NCI-H1092 (cell line): Measurements from ENCODE around the gene ZFHX2.
"Not testable (repeated sequence)": the region's sequence is repeated elsewhere in the genome, so short reads cannot be mapped to it uniquely, and the experiment has no call there.

Experiments
- DNase-seq: peaks from one replicate; lab custom pipeline; 2025; lab: John Stamatoyannopoulos, UW

Gene ZFHX2

DNA sequence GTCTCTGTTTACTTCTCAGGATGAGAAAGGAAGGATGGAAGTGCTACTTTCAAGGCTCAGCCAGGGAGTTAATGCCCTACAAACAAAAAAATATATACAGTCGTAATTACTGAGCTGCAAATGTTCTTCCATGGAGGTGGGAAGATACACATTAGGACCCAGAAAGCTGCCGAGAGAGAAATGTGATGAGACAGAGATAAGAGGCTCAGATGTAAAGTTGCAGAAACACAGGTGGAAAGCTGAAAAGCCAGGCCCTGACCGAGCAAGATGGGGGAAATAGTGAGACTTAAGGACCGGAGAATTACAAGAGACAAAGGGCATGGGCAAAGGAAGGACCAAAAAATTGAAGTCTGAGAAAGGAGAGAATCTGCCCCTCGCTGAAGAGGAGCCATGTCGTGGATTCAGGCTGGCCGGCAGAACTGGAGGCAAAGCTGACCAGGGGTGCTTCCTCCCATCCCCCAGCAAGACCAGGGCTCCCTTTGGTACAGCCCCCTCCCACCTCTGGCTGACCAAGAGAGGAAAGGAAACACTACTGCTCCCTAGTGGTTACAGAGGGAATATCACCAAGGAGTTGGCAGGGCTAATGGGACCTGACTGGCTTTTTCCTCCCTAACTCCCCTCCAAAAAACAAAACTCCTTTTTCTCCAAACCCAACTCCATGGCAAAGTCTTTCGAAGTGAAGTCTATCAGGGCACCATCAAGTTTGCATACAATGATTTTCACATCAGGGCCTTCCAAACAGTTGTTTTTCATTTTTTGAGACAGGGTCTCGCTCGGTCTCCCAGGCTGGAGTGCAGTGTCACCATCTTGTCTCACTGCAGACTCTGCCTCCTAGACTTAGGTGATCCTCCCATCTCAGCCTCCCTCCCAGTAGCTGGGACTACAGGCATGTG is 12.1 kb downstream of the ZFHX2 start:
- DNase-seq: peak; percentile 40

- peak; percentile 27 for DNase-seq
Measured at GRCh38 chr14:23538785-23539184, 12.8 kb downstream of the ZFHX2 start.

- DNase-seq: no peak
Measured at GRCh38 chr14:23538050-23538718, 13.4 kb downstream of the ZFHX2 start.

- DNase-seq: no peak
Measured at GRCh38 chr14:23537351-23538049, 14.1 kb downstream of the ZFHX2 start.

DNA sequence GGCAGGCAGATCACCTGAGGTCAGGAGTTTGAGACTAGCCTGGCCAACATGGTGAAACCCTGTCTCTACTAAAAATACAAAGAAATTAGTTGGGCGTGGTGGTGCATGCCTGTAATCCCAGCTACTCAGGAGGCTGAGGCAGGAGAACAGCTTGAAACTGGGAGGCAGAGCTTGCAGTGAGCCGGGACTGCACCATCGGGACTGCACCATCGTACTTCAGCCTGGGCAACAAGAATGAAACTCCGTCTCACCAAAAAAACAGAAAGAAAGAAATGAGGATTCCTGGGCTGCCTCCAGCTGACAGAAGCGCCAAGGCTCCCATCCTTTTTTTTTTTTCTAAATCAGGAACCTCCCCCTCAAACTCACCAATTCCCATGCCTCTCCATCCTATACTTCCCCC is 14.7 kb downstream of the ZFHX2 start:
- DNase-seq: not testable (repeated sequence)

DNA sequence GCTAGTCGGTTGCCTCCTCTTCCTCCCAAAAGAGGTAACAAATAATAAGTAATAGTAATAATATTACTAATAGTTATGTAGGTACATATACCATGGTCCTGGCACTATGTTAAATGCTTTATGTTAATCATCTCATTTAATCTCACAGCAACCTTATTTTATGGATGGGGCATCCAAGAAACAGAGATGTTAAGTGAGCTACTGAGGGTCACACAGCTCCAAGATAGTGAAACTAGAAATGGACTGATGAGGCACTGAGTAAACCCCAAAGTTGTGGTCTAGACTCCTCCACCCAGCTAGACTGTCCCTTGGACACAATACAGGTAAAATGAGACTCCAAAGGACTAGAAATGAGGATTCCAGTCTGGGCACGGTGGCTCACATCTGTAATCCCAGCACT is 15.1 kb downstream of the ZFHX2 start:
- DNase-seq: no peak

DNA sequence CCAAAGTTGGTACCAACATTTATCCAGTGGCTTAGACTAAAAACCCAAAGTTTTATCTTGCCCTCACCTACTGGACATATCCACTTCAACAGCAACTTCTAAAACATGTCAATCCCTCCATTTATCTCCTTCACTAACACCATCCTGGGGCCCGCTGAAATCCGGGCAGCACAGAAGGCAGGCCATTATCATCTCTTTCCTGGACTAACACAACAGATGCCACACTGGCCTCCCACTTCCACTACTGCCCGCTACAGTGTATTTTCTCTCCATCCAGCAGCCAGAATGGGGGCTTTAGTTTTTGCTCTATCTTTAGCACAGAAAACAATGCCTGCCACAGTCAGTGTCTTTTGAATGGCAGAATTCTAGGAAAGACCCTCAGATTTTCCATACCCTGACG is 15.6 kb downstream of the ZFHX2 start:
- no peak for DNase-seq

GRCh38 chr14:23533652-23534435 is 17.7 kb downstream of the ZFHX2 start:
- no peak for DNase-seq

GRCh38 chr14:23532658-23533057 is 18.9 kb downstream of the ZFHX2 start:
- DNase-seq: no peak

GRCh38 chr14:23531391-23531790 is 20.2 kb downstream of the ZFHX2 start:
- DNase-seq: no peak

DNA sequence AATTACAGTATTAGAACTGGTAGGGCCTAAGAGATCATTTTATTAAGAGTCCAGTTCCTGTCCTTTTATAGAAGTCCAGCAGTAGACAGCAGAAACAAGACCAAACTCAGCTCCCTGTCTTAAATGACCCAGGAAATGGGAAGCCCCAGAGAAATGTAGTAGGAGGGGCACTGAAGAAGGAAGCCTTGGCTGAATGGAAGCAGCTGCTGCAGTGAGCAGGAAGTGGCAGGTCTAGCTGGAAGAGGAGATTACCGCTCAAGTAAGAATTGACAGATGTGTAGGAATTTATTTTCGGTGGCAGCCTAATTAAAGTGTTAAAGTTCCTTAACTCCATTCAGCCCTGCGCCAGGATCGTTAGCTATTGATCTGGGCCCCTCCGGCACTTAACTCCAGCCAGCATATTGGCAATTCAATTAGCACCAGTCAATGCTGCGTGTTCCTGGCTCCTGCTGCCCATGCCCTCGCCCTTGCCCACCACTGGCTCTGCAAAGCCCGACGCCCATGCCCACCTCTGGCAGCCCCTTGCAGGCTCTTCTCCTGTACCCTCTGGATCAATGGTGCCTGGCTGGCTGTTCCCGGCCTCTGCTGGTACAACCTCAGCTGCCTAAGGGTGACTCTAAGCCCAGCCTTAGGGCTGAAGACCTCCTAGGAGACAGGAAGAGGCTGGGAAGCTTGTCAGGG is 21.1 kb downstream of the ZFHX2 start:
- no peak for DNase-seq

GRCh38 chr14:23529016-23529415 is 22.5 kb downstream of the ZFHX2 start:
- no peak for DNase-seq

DNA sequence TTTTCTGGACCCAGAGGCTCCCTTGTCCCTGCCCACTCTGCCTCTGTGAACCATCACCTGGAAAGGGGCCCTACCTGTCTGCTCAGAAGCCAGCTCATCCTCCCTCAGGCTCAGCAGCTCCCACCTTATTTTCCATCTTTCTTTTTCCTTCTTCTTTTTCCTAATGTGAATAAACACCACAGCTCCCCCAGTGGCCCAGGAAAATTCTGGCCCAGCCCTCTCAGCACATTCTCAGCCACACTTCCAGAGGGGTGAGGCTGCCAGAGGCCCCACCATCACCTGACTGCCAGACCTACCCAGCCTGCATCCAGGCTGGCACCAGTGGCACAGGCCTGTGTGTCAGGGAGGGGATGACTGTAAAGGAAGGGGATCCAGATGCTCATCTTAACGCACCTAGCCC is 23.0 kb downstream of the ZFHX2 start:
- DNase-seq: no peak

DNA sequence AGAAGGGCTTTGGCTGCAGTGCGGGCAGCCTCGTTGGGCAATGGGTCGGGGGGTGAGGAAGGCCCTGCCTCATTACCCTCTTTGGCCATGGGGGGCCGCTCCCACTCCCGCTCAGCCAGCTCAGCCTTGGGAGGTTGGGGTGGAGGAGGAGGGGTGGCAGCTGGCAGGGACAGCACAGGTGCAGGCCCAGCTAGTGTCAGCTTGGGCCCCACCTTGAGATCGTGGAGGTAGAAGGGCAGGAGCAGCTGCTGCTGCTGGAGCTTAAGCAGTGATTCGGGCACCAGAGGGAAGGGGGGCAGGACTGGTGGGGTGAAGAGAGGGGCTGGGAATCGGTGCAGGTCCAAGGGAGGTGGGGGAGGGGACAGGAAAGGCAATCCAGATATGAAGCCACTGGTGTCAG is 26.0 kb downstream of the ZFHX2 start:
- no peak for DNase-seq

GRCh38 chr14:23524954-23525353 is 26.6 kb downstream of the ZFHX2 start:
- no peak for DNase-seq

- no peak for DNase-seq
Measured at GRCh38 chr14:23523229-23524016, 28.1 kb downstream of the ZFHX2 start.

DNA sequence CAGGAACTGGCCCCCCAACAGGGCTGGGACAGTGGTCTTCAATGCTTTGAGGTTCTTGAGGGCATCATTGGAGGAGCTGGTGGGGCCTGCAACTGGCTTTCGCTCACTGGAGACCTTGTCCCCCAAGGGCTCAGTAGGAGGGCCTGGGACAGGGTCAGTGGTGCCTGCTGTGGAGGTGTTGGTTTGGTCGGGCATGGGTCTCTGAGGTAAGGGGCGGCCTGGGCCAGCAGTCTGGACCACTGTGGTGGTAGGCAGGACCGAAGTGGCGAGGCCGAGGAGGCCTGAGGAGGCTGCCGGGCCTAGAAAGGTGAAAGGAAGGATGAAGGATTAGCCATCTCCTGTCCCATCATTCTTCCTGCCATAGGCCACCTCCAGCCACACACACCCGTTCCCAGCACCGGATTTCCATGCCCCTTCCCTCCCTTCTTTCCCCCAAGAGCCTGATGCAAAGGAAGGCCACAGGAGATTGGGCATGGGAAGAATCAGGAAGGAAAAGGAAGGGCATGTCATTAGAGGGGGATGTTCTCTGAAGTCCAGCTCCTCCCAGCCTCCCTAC is 28.8 kb downstream of the ZFHX2 start:
- no peak for DNase-seq

GRCh38 chr14:23521785-23522640 is 29.6 kb downstream of the ZFHX2 start:
- DNase-seq: no peak

DNA sequence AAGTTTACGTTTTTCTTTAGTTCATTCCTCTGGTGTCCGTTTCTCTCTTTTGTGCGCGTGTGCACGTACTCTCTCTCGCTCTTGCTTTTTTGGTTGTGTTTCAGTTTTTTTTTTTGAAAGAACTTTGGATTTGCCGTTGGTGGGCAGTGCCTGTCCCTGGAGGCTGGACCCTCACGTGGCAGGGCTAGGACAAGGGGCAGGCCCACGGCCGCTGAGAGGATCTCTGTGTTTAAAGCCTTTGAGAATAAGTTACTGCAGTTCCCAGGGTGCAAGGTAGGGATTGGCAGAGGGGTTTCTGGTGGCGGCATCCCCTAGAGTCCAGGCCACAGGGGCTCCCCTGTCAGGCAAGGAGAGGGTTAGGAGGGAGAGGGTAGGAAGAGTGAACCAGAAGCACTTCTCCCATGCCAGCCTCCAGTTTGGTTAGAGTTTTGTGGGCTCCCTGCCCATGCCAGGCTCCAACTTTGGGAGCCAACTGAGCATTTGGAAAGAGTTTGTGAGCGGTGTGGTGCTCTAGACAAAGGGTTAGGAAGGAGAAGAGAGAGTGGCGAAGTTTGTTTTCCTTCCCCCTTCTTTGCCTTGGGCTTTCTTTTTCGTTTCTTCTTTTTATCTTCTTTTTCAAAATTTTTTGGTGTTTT is 30.5 kb downstream of the ZFHX2 start:
- no peak for DNase-seq
